ENCODE results near the gene TTLL1.

- TF ChIP-seq MXI1 (IDR thresholded peaks at IDR 0.05; ENCODE audit: low read depth, low read length): no peak
- no peak for TF ChIP-seq KDM1A (IDR thresholded peaks at IDR 0.05)
- TF ChIP-seq TAF9B (IDR thresholded peaks at IDR 0.05; ENCODE audit: partially characterized antibody): no peak
- no peak for TF ChIP-seq BRD4 (IDR thresholded peaks at IDR 0.05)
- TF ChIP-seq NFXL1 (CRISPR knock-in tag; IDR thresholded peaks at IDR 0.05): no peak
These were observed 27.7 kb upstream of the TTLL1 start for GRCh38 chr22:43116932-43117331.

Data from K562 (cell line).